ENCODE data around the gene BTBD17. TPM values are rescaled to one million over a fixed set of nuclear protein-coding genes. Genes with fewer than 3 reads are reported as not detected.

The BTBD17 gene
- total and polyA plus RNA-seq, 2 of the 8 experiments (the other 6 are each of a cell fraction or from before 2014, with no cell fraction given): 7.0 to 14.8 TPM

- TF ChIP-seq SP4 (IDR thresholded peaks at IDR 0.05; ENCODE audit: low read length) (no peak), NRF1 (IDR thresholded peaks at IDR 0.05; ENCODE audit: low read depth, low read length) (no peak), RNF2 (IDR thresholded peaks at IDR 0.05; ENCODE audit: borderline replicate concordance, low read depth, low read length, missing control alignments, poor library complexity, severe bottlenecking) (no peak), HDAC6 (IDR thresholded peaks at IDR 0.05; ENCODE audit: low read depth, low read length) (no peak), SIX5 (IDR thresholded peaks at IDR 0.05; ENCODE audit: low read depth, low read length) (no peak), KDM5A (IDR thresholded peaks at IDR 0.05; ENCODE audit: low read length) (no peak)
Observed at GRCh38 chr17:74351552-74352210, 10.0 kb downstream of the BTBD17 start (continued).
